HTERT RPE-1 (cell line): ENCODE measurements around the gene NUDT15.
"Not testable (repeated sequence)": the region's sequence is repeated elsewhere in the genome, so short reads cannot be mapped to it uniquely, and the experiment has no call there.

Experiments
- in situ Hi-C: fragments of 300-500 bp; cut with MboI; formaldehyde crosslinking; loops from 4 replicates; pipeline ENCODE4 v1.14.3; 2020; ENCODE audit warnings: low sequenced_read_pairs

The NUDT15 gene

GRCh38 chr13:48042894-48043293, 5.4 kb downstream of the NUDT15 start:
- in situ Hi-C loops = no loop called here

- in situ Hi-C loops = no loop called here
These were observed 6.4 kb downstream of the NUDT15 start for GRCh38 chr13:48043789-48044503.

- in situ Hi-C loops = no loop called here
These were observed 13.0 kb downstream of the NUDT15 start for GRCh38 chr13:48050550-48050949.

GRCh38 chr13:48054601-48055000, 17.1 kb downstream of the NUDT15 start:
- in situ Hi-C loops = no loop called here

- in situ Hi-C loops = no loop called here
These were observed 18.2 kb downstream of the NUDT15 start for GRCh38 chr13:48055712-48056111.

- in situ Hi-C loops = not testable (repeated sequence)
These were observed 21.0 kb downstream of the NUDT15 start for GRCh38 chr13:48058536-48058935.

- in situ Hi-C loops = not testable (repeated sequence)
These were observed 22.4 kb downstream of the NUDT15 start for GRCh38 chr13:48059951-48060350.

GRCh38 chr13:48066310-48066989, 28.9 kb downstream of the NUDT15 start:
- in situ Hi-C loops = no loop called here

GRCh38 chr13:48068036-48068435, 30.5 kb downstream of the NUDT15 start:
- in situ Hi-C loops = no loop called here

- in situ Hi-C loops = no loop called here
These were observed 31.4 kb downstream of the NUDT15 start for GRCh38 chr13:48068952-48069351.

- in situ Hi-C loops = no loop called here
These were observed 32.0 kb downstream of the NUDT15 start for GRCh38 chr13:48069573-48069972.

GRCh38 chr13:48070942-48071341, 33.4 kb downstream of the NUDT15 start:
- in situ Hi-C loops = no loop called here

- in situ Hi-C loops = no loop called here
These were observed 34.8 kb downstream of the NUDT15 start for GRCh38 chr13:48072304-48072703.

- in situ Hi-C loops = no loop called here
These were observed 35.3 kb downstream of the NUDT15 start for GRCh38 chr13:48072787-48073186.

- in situ Hi-C loops = no loop called here
These were observed 36.5 kb downstream of the NUDT15 start for GRCh38 chr13:48074006-48074405.

GRCh38 chr13:48078251-48078656, 40.7 kb downstream of the NUDT15 start:
- in situ Hi-C loops = no loop called here

- in situ Hi-C loops = no loop called here
These were observed 44.2 kb downstream of the NUDT15 start for GRCh38 chr13:48081739-48082138.

- in situ Hi-C loops = no loop called here
These were observed 48.7 kb downstream of the NUDT15 start for GRCh38 chr13:48086272-48086671.

- in situ Hi-C loops = no loop called here
These were observed 56.1 kb downstream of the NUDT15 start for GRCh38 chr13:48093588-48093987.

GRCh38 chr13:48094404-48094780, 56.9 kb downstream of the NUDT15 start:
- in situ Hi-C loops = no loop called here

- in situ Hi-C loops = no loop called here
These were observed 57.4 kb downstream of the NUDT15 start, which contains the start of gene MED4 for GRCh38 chr13:48094781-48095502. Gene MED4 (minus strand): TSS chr13:48095104. CDS start chr13:48095078, 26 bp downstream.

GRCh38 chr13:48096670-48097069, 59.1 kb downstream of the NUDT15 start:
- in situ Hi-C loops = no loop called here
